Skin of body (tissue), 1 donor: ENCODE results near the gene PAX3. TPM values are rescaled to one million over a fixed set of nuclear protein-coding genes. Genes with fewer than 3 reads are reported as not detected.

Source experiments
- total RNA-seq: library from RNA; depleted of rRNA; stranded (reverse); fragments of >200 nt; gene quantifications from one replicate; pipeline ENCODE4 v1.2.3, GENCODE V29; 2014

The PAX3 gene
- total RNA-seq, 1 donor from 2014 or later: 11.9 TPM

Other genes starting within 250 kb of the PAX3 start
- 11.2 TPM for gene SGPP2, start 125.5 kb upstream of the PAX3 start, total RNA-seq